GM23338 (cell line): ENCODE results near the gene GCHFR. TPM values are rescaled to one million over a fixed set of nuclear protein-coding genes. Genes with fewer than 3 reads are reported as not detected.
A peak's percentile ranks its signal among the peaks of the same experiment; 100 is the strongest.

Experiments used
- ATAC-seq: fragments of 200-7000 bp; cut with Tn5 transposase; 3 replicates; pipeline ENCODE4 v1.9.1; 2020
- DNase-seq: peaks from one replicate; pipeline ENCODE4 v3.0.0-alpha.2; 2015; ENCODE audit warnings: low spot score
- H2AFZ ChIP-seq: fragments of 200-600 bp; sonication (generic); 2 replicates; pipeline ENCODE4 v1.8.0; 2016; ENCODE audit warnings: antibody characterized with exemption, mild to moderate bottlenecking, moderate library complexity
- H3F3A ChIP-seq: fragments of 200-600 bp; sonication (generic); replicated peaks from 2 replicates; pipeline ENCODE4 v1.8.0; 2017; ENCODE audit warnings: antibody characterized with exemption, mixed run types, low read depth
- H3K27ac ChIP-seq: fragments of 200-600 bp; sonication (generic); 2 replicates; pipeline ENCODE4 v1.6.1; 2016; ENCODE audit warnings: low read depth
- H3K27me3 ChIP-seq: fragments of 200-600 bp; sonication (generic); 2 replicates; pipeline ENCODE4 v1.8.0; 2016; ENCODE audit warnings: mild to moderate bottlenecking, mixed run types, moderate library complexity; ENCODE audit not compliant: insufficient read depth
- H3K36me3 ChIP-seq: fragments of 200-600 bp; sonication (generic); 2 replicates; pipeline ENCODE4 v1.8.0; 2016; ENCODE audit warnings: mild to moderate bottlenecking; ENCODE audit not compliant: insufficient read depth
- H3K4me1 ChIP-seq: fragments of 200-600 bp; sonication (generic); 2 replicates; pipeline ENCODE4 v1.8.0; 2016; ENCODE audit warnings: mild to moderate bottlenecking, moderate library complexity; ENCODE audit not compliant: insufficient read depth
- H3K4me2 ChIP-seq: fragments of 200-600 bp; sonication (generic); 2 replicates; pipeline ENCODE4 v1.7.1; 2017; ENCODE audit warnings: mixed run types
- H3K4me3 ChIP-seq: fragments of 200-600 bp; sonication (generic); 2 replicates; pipeline ENCODE4 v1.6.1; 2016; ENCODE audit warnings: mixed run types
- H3K79me2 ChIP-seq: fragments of 200-600 bp; sonication (generic); replicated peaks from 2 replicates; pipeline ENCODE4 v1.8.0; 2017; ENCODE audit warnings: mild to moderate bottlenecking; ENCODE audit not compliant: insufficient read depth
- H3K9me2 ChIP-seq: fragments of 200-600 bp; sonication (generic); 2 replicates; pipeline ENCODE4 v1.8.0; 2017; ENCODE audit not compliant: insufficient read depth
- H4K20me1 ChIP-seq: fragments of 200-600 bp; sonication (generic); replicated peaks from 2 replicates; pipeline ENCODE4 v1.8.0; 2017; ENCODE audit warnings: mild to moderate bottlenecking; ENCODE audit not compliant: insufficient read depth
- H3K27ac Mint-ChIP-seq: 2 replicates; pipeline ENCODE4 v1.8.0; 2020; ENCODE audit warnings: inconsistent platforms, mild to moderate bottlenecking, moderate library complexity, mixed read lengths
- H3K27me3 Mint-ChIP-seq: 3 replicates; pipeline ENCODE4 v1.8.0; 2022; ENCODE audit warnings: low read depth, mild to moderate bottlenecking, moderate library complexity, mixed read lengths, inconsistent platforms; ENCODE audit not compliant: insufficient read depth, poor library complexity
- H3K36me3 Mint-ChIP-seq: 3 replicates; pipeline ENCODE4 v1.8.0; 2021; ENCODE audit warnings: low read depth, mild to moderate bottlenecking, inconsistent platforms, moderate library complexity, mixed read lengths
- H3K4me1 Mint-ChIP-seq: 3 replicates; pipeline ENCODE4 v1.8.0; 2020; ENCODE audit warnings: mild to moderate bottlenecking, inconsistent platforms, mixed read lengths
- H3K4me3 Mint-ChIP-seq: 3 replicates; pipeline ENCODE4 v1.8.0; 2021; ENCODE audit warnings: moderate library complexity, mild to moderate bottlenecking, inconsistent platforms, mixed read lengths
- H3K9me3 Mint-ChIP-seq: 3 replicates; pipeline ENCODE4 v1.8.0; 2020; ENCODE audit warnings: moderate library complexity, mild to moderate bottlenecking, inconsistent platforms, mixed read lengths
- CREB1 ChIP-seq: fragments of 250-450 bp; sonication (Bioruptor Pico); IDR thresholded peaks from 2 replicates; pipeline ENCODE4 v1.5.0; 2020; ENCODE audit warnings: low read depth, mild to moderate bottlenecking, moderate library complexity
- CTCF ChIP-seq, 2 experiments: fragments of 200-600 bp in 1 of 2; sonication (generic) in 1 of 2; conservative IDR thresholded peaks; 2 replicates each; pipeline versions ENCODE4 v1.5.1 to v1.6.1; 2016 to 2017; ENCODE audit warnings: antibody characterized with exemption in 2 of 2, low read depth in 2 of 2, mild to moderate bottlenecking in 2 of 2, moderate library complexity in 1 of 2
- EZH2phosphoT487 ChIP-seq: fragments of 200-600 bp; sonication (generic); IDR thresholded peaks from one replicate; pipeline ENCODE4 v1.8.1; 2018; ENCODE audit warnings: antibody characterized with exemption; ENCODE audit not compliant: unreplicated experiment
- JUNB ChIP-seq: IDR thresholded peaks from one replicate; pipeline ENCODE4 v1.6.1; 2016; ENCODE audit warnings: antibody characterized with exemption; ENCODE audit not compliant: unreplicated experiment
- NANOG ChIP-seq: IDR thresholded peaks from 2 replicates; pipeline ENCODE4 v1.6.1; 2016; ENCODE audit warnings: antibody characterized with exemption, borderline replicate concordance
- ZNF114 ChIP-seq: fragments of 250-450 bp; sonication (Bioruptor Pico); IDR thresholded peaks from 2 replicates; pipeline ENCODE4 v1.5.0; 2020; ENCODE audit warnings: mild to moderate bottlenecking, moderate library complexity
- ZNF331 ChIP-seq: fragments of 250-450 bp; sonication (Bioruptor Pico); IDR thresholded peaks from 2 replicates; pipeline ENCODE4 v1.5.0; 2020; ENCODE audit warnings: low read depth, mild to moderate bottlenecking, moderate library complexity
- ZNF462 ChIP-seq: fragments of 250-450 bp; sonication (Bioruptor Pico); IDR thresholded peaks from 2 replicates; pipeline ENCODE4 v1.5.0; 2020; ENCODE audit warnings: mild to moderate bottlenecking, moderate library complexity
- polyA plus RNA-seq: library from polyadenylated mRNA; unstranded; fragments of >200 nt; fragmentation: Nextera tagmentation; extraction: Ambion mirVana; gene quantifications from 2 replicates; pipeline ENCODE4 v1.2.1, GENCODE V29; 2016
- total RNA-seq: library from RNA; depleted of rRNA; stranded (reverse); fragments of >200 nt; shearing (Covaris generic); gene quantifications from 2 replicates; pipeline ENCODE4 v1.2.3, GENCODE V29; 2014
- TF ChIP-seq, protein P1 (sequence below): IDR thresholded peaks from 2 replicates; pipeline ENCODE4 v1.6.1; 2016; ENCODE audit warnings: antibody characterized with exemption

Gene GCHFR
- total and polyA plus RNA-seq, 2 experiments from 2014 or later, result 38.9 to 44.2 TPM

- no peak for ATAC-seq
- H3K9me3 Mint-ChIP-seq, result no peaks in the 10 kb centered on the region
- no peaks in the 10 kb centered on the region for H3K36me3 ChIP-seq
- peaks cover 26% of the 10 kb centered on the region for H3K27me3 Mint-ChIP-seq
- H3K4me2 ChIP-seq, result no peak overlapping the region
- H3K79me2 ChIP-seq, result no peaks in the 10 kb centered on the region
- H3K27me3 ChIP-seq, result 0 out of 2 replicates have a peak, but pooled peaks cover 4% of the 10 kb centered on the region
- peaks cover 41% of the 10 kb centered on the region for H3K4me1 Mint-ChIP-seq
- no peaks in the 10 kb centered on the region for H3K9me2 ChIP-seq
- no peak overlapping the region for H3K27ac Mint-ChIP-seq
- TF ChIP-seq JUNB, result no peak
- TF ChIP-seq, protein P1, sequence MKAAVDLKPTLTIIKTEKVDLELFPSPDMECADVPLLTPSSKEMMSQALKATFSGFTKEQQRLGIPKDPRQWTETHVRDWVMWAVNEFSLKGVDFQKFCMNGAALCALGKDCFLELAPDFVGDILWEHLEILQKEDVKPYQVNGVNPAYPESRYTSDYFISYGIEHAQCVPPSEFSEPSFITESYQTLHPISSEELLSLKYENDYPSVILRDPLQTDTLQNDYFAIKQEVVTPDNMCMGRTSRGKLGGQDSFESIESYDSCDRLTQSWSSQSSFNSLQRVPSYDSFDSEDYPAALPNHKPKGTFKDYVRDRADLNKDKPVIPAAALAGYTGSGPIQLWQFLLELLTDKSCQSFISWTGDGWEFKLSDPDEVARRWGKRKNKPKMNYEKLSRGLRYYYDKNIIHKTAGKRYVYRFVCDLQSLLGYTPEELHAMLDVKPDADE, result no peak
- TF ChIP-seq EZH2phosphoT487, result no peak
- no peak for TF ChIP-seq CTCF (conservative IDR thresholded peaks at IDR 0.05; ENCODE audit: low read depth in 2 of 2)
- TF ChIP-seq CREB1 (CRISPR knock-in tag), result no peak
- TF ChIP-seq ZNF331, result no peak
- TF ChIP-seq ZNF462 (CRISPR knock-in tag), result no peak
- TF ChIP-seq NANOG, result no peak
- TF ChIP-seq ZNF114 (CRISPR knock-in tag), result no peak
- peaks cover 15% of the 10 kb centered on the region for H3F3A ChIP-seq
- H3K27ac ChIP-seq, result no peak overlapping the region
- no peaks in the 10 kb centered on the region for H4K20me1 ChIP-seq
- peak; percentile 23 for DNase-seq
- no peak overlapping the region for H3K4me3 Mint-ChIP-seq
- H3K4me3 ChIP-seq, result no peak overlapping the region
- peaks cover 23% of the 10 kb centered on the region for H3K4me1 ChIP-seq
- no peak overlapping the region for H2AFZ ChIP-seq
- no peaks in the 10 kb centered on the region for H3K36me3 Mint-ChIP-seq
These were observed 3.3 kb downstream of the GCHFR start for GRCh38 chr15:40766906-40767837.
